ENCODE measurements around the gene EIF2B2. TPM values are rescaled to one million over a fixed set of nuclear protein-coding genes. Genes with fewer than 3 reads are reported as not detected.
"Not testable (repeated sequence)": the region's sequence is repeated elsewhere in the genome, so short reads cannot be mapped to it uniquely, and the experiment has no call there.

EIF2B2 gene
- polyA plus RNA-seq, 4 donors = 59.2 to 74.4 (median 63.7) TPM

DNA sequence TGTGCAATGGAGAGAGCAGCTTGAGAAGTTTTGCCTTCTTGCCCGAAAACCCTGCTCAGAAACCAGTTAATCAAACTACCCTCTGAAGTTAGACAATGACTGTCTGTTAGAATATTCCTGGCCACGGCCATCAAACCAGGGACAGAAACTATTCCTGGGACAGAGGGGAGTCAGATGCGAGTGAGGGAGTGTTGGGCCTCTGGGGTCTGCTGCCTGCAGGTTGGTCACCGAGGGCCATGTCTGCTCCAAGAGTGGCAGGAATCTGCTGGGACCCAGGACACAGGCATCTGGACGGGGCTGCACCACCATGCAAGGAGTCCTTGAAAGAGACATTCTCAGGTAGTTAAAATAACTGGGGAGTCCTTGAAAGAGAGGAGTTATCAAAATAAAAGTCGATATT is 16.9 kb upstream of the EIF2B2 start:
- no peak for DNase-seq (ENCODE audit: low read depth in 4 of 4, low spot score in 2 of 4)

DNA sequence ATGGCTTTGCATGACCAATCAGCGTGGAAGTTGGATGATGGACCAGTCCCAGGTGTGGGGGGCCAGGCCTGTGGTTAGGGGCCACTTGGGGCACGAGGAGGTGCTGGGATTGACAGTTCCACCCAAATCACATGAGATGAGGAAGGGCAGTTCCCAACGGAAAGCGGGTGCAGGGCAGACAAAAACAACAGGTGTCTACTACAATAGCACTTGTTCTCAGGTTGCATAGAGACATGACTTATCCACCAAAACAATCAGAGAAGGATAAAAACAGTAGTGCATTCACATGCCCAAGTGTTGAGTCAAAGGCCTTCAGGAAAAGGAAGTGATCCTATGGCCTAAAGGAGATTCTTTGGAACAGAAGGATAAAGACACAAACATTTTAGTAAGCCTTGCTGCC is 14.6 kb upstream of the EIF2B2 start:
- DNase-seq (ENCODE audit: low read depth in 4 of 4, low spot score in 2 of 4) = no peak

- no peak for DNase-seq (ENCODE audit: low read depth in 4 of 4, low spot score in 2 of 4)
These were observed 13.7 kb upstream of the EIF2B2 start for GRCh38 chr14:74988993-74989392.

DNA sequence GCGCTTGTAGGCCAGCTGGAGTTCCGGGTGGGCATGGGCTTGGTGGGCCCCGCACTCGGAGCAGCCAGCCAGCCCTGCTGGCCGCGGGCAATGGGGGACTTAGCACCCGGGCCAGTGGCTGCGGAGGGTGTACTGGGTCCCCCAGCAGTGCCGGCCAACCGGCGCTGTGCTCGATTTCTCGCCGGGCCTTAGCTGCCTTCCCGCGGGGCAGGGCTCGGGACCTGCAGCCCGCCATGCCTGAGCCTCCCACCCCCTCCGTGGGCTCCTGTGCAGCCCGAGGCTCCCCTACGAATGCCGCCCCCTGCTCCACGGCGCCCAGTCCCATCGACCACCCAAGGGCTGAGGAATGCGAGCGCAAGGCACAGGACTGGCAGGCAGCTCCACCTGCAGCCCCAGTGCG is 8.5 kb upstream of the EIF2B2 start:
- not testable (repeated sequence) for DNase-seq (ENCODE audit: low read depth in 4 of 4, low spot score in 2 of 4)

DNA sequence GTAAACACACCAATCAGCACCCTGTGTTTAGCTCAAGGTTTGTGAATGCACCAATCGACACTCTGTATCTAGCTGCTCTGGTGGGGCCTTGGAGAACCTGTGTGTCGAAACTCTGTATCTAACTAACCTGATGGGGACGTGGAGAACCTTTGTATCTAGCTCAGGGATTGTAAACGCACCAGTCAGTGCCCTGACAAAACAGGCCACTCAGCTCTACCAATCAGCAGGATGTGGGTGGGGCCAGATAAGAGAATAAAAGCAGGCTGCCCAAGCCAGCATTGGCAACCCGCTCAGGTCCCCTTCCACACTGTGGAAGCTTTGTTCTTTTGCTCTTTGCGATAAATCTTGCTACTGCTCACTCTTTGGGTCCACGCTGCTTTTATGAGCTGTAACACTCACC is 6.9 kb upstream of the EIF2B2 start:
- DNase-seq (ENCODE audit: low read depth in 4 of 4, low spot score in 2 of 4) = not testable (repeated sequence)

- DNase-seq (ENCODE audit: low read depth in 4 of 4, low spot score in 2 of 4) = no peak
These were observed 1.5 kb upstream of the EIF2B2 start for GRCh38 chr14:75001261-75001660.

- no peak for DNase-seq (ENCODE audit: low read depth in 4 of 4, low spot score in 2 of 4)
These were observed 822 bp upstream of the EIF2B2 start for GRCh38 chr14:75001899-75002298.

- no peak for DNase-seq (ENCODE audit: low read depth in 4 of 4, low spot score in 2 of 4)
These were observed 718 bp downstream of the EIF2B2 start for GRCh38 chr14:75003250-75004027.

GRCh38 chr14:75005357-75005756 is 2.6 kb downstream of the EIF2B2 start:
- DNase-seq (ENCODE audit: low read depth in 4 of 4, low spot score in 2 of 4) = no peak

GRCh38 chr14:75009176-75009575 is 6.5 kb downstream of the EIF2B2 start:
- DNase-seq (ENCODE audit: low read depth in 4 of 4, low spot score in 2 of 4) = no peak

- DNase-seq (ENCODE audit: low read depth in 4 of 4, low spot score in 2 of 4) = no peak
These were observed 7.9 kb downstream of the EIF2B2 start for GRCh38 chr14:75010472-75011093.

DNA sequence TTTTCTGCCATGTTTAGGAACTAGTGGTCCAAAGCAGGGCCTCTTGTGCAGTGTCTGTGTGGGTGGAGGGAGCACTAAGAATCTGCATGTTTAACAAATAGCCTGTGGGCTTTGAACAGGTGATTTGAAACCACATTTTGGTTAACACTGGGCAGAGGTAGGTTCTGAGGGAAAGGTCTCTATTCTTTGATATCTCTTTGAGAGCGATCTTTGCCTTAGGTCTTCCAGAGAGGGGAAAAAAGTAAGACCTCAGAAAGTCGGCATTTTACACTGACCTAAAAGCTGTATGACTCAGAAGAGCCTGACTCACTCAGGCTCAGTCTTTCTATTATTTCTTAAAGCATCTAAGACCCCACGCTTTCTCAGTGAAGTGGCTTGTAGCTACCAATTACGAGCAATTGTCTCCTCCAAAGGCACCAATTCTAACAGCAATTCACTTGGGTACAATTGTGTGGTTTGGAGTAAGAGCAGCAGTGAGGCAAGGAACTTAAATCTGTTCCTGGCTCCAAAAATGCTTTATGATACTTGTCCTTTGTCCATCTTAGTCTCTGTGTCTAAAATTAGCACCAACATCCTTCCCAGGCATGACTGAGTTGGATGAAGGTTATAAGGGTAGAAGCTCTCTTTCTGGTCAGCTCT is 8.8 kb downstream of the EIF2B2 start:
- DNase-seq (ENCODE audit: low read depth in 4 of 4, low spot score in 2 of 4) = no peak

GRCh38 chr14:75013290-75013689 is 10.6 kb downstream of the EIF2B2 start:
- DNase-seq (ENCODE audit: low read depth in 4 of 4, low spot score in 2 of 4) = no peak

DNA sequence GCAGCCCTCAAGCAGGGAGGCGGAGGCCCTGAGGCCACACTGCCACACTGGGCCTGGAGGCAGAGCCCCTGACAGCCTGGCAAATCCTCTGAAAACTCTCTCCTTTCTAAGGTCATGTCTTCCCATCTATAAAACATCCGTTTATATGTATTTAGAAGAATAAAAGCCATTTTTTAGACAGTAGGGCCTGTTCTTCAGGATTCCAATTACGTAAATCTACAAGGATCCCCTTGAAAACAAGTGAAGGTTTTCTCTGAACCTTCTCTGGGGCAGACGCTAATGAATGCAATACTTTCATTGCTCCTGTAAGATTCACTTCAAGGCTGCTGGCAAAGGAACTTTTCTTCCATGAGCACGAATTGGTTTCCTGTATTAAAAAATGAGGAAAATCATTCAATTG is 12.8 kb downstream of the EIF2B2 start:
- no peak for DNase-seq (ENCODE audit: low read depth in 4 of 4, low spot score in 2 of 4)

DNA sequence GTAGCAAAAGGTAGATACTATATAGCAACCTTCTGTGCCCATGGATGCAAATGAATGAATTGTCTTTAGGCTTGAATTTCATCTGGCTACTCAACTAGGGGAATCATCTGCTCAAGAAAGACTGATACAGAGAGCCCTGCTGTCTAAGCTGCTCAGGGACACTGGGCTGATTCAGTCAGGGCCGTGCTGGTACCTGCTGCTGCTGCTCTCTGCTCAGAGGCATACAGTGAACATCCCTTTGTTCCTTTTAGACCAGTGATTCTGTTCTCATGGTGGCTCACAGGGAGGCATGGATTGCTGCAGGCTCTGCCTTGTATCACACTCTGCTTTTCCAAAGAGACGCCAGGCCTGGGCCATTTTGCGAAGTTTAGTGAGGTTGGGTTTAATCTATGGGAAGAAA is 14.1 kb downstream of the EIF2B2 start:
- DNase-seq (ENCODE audit: low read depth in 4 of 4, low spot score in 2 of 4) = no peak

- peak in 2 of 4 donors; percentile 26 to 55 for DNase-seq (ENCODE audit: low read depth in 4 of 4, low spot score in 2 of 4)
These were observed 16.0 kb downstream of the EIF2B2 start for GRCh38 chr14:75018694-75019093.

GRCh38 chr14:75022655-75023054 is 19.9 kb downstream of the EIF2B2 start:
- DNase-seq (ENCODE audit: low read depth in 4 of 4, low spot score in 2 of 4) = no peak

DNA sequence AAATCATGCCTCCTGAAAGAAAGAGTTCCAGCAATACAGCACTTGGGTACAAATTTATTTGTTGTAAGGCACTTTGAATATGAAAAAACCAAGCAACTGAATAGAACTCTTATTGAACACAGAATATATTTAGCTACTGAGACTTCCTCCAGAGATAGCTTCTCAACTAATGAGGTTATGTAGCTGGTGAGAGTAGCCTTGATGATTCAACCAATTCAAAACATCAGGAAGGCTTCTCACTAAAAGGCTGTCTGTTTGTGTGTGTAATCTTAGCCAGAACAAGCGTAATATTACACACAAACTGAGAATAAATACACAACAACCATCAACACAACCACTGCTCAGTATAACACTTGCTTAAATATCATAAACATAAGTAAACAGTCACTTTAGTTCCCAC is 20.4 kb downstream of the EIF2B2 start:
- no peak for DNase-seq (ENCODE audit: low read depth in 4 of 4, low spot score in 2 of 4)

GRCh38 chr14:75025082-75025481 is 22.4 kb downstream of the EIF2B2 start:
- no peak for DNase-seq (ENCODE audit: low read depth in 4 of 4, low spot score in 2 of 4)

GRCh38 chr14:75025876-75026275 is 23.2 kb downstream of the EIF2B2 start:
- DNase-seq (ENCODE audit: low read depth in 4 of 4, low spot score in 2 of 4) = no peak

DNA sequence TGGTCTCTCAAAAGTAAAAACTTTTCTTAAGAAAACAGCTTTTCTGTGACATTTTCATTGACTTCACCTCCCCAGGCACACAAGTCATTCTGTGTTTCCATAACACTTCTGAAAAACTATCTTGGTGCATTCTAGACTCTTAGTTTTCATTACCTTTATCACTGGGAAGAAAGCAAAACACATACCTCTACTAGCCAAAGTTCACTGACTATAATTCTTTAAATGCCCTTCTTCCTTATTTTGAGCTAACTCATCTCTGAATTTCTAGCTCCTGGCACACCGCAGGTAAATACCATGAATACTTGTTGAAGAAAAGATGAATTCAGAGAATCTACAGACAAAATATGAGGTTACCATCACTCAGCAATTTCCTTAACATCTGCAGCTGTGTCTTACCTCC is 27.4 kb downstream of the EIF2B2 start:
- DNase-seq (ENCODE audit: low read depth in 4 of 4, low spot score in 2 of 4) = no peak

DNA sequence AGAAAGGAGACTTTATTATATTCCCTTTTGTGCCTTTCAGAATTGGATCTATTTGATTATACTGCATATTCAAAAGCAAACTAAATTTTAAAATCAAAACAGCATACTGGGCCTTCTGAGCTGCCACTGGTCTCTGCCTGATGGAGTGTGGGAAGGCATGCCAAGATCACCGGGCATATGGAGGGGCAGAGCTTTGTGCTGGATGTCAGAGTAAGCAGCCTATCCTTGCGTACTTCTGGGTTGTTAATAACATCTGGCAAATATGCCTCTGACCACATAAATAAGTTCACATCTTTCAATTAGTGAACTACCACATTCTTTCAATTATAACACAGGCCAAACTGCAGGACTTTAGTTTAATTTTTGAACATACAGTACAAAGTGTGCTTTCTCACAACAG is 30.2 kb downstream of the EIF2B2 start:
- DNase-seq (ENCODE audit: low read depth in 4 of 4, low spot score in 2 of 4) = no peak
